B cell (primary cell): ENCODE measurements around the gene WTIP. TPM values are rescaled to one million over a fixed set of nuclear protein-coding genes. Genes with fewer than 3 reads are reported as not detected.

Experiments
- ATAC-seq: fragments of 200-7000 bp; cut with Tn5 transposase; one replicate; pipeline ENCODE4 v1.10.0; 2021; ENCODE audit warnings: low read depth, mild to moderate bottlenecking, moderate number of reproducible peaks, moderate library complexity
- CTCF ChIA-PET: fragments of 350-600 bp; sonication (Branson Sonifier 250); formaldehyde crosslinking; loops from one replicate; lab custom pipeline; 2021; ENCODE audit warnings: antibody characterized with exemption, inconsistent platforms; lab: Charles Lee
- POLR2A ChIA-PET: fragments of 350-600 bp; sonication (Branson Sonifier 250); formaldehyde crosslinking; loops from one replicate; lab custom pipeline; 2021; ENCODE audit warnings: antibody characterized with exemption; lab: Charles Lee
- DNase-seq: peaks from one replicate; pipeline ENCODE4 v3.0.0; 2013
- H2AFZ ChIP-seq: 2 replicates; pipeline ENCODE4 v1.6.1; 2012; ENCODE audit warnings: mild to moderate bottlenecking, low read depth, low read length; ENCODE audit not compliant: insufficient read depth, poor library complexity, severe bottlenecking
- H3K27ac ChIP-seq, 2 donors: 1 replicate in 1 of 2; 2 replicates in 1 of 2; pipeline ENCODE4 v1.5.1; 2012 to 2013; ENCODE audit warnings: low read length in 2 of 2, mild to moderate bottlenecking in 2 of 2, moderate library complexity in 1 of 2
- H3K27me3 ChIP-seq, 4 experiments: fragments of 200-600 bp in 1 of 4; sonication (generic) in 1 of 4; replicated peaks in 1 of 4; 1 replicate in 2 of 4; 2 replicates in 2 of 4; pipeline versions ENCODE4 v1.6.1 to v1.7.0; 2013 to 2016; ENCODE audit warnings: low read length in 3 of 4, mild to moderate bottlenecking in 2 of 4, mixed read lengths in 1 of 4, moderate library complexity in 1 of 4; ENCODE audit not compliant: insufficient read depth in 4 of 4, control insufficient read depth in 3 of 4; ENCODE audit errors: control extremely low read depth in 1 of 4
- H3K36me3 ChIP-seq, 2 experiments: replicated peaks in 1 of 2; 1 replicate in 1 of 2; 2 replicates in 1 of 2; pipeline versions ENCODE4 v1.6.1 to v1.7.1; 2013; ENCODE audit warnings: low read length in 1 of 2; ENCODE audit not compliant: insufficient read depth in 2 of 2, control insufficient read depth in 1 of 2; ENCODE audit errors: control extremely low read depth in 1 of 2, extremely low read depth in 1 of 2
- H3K4me1 ChIP-seq, 2 donors: fragments of 200-600 bp in 1 of 2; sonication (generic) in 1 of 2; 1 replicate in 1 of 2; 2 replicates in 1 of 2; pipeline versions ENCODE4 v1.5.1 to v1.6.1; 2013 to 2017; ENCODE audit warnings: low read length in 2 of 2; ENCODE audit not compliant: control insufficient read depth in 2 of 2, insufficient read depth in 2 of 2
- H3K4me2 ChIP-seq: replicated peaks from 2 replicates; pipeline ENCODE3; 2012; ENCODE audit warnings: mild to moderate bottlenecking, low read depth, low read length; ENCODE audit not compliant: poor library complexity, severe bottlenecking
- H3K4me3 ChIP-seq, 5 experiments: fragments of 200-600 bp in 1 of 5; sonication (generic) in 1 of 5; 1 replicate in 3 of 5; 2 replicates in 2 of 5; pipeline versions ENCODE4 v1.5.1 to v1.7.0; 2011 to 2016; ENCODE audit warnings: low read length in 4 of 5, mild to moderate bottlenecking in 4 of 5, low read depth in 2 of 5, control low read depth in 1 of 5, moderate library complexity in 1 of 5; ENCODE audit not compliant: insufficient read depth in 1 of 5; ENCODE audit errors: control extremely low read depth in 1 of 5, extremely low read depth in 1 of 5
- H3K79me2 ChIP-seq: fragments of 200-600 bp; sonication (generic); one replicate; pipeline ENCODE4 v1.6.0; 2016; ENCODE audit warnings: low read length; ENCODE audit not compliant: control insufficient read depth, insufficient read depth
- H3K9ac ChIP-seq: fragments of 200-600 bp; sonication (generic); 2 replicates; pipeline ENCODE4 v1.6.1; 2017; ENCODE audit warnings: mild to moderate bottlenecking, low read length, moderate library complexity
- H3K9me3 ChIP-seq, 3 donors: one replicate each; pipeline versions ENCODE4 v1.6.1 to v1.7.1; 2013; ENCODE audit warnings: low read length in 2 of 3; ENCODE audit not compliant: control insufficient read depth in 2 of 3, insufficient read depth in 1 of 3; ENCODE audit errors: control extremely low read depth in 1 of 3
- H4K20me1 ChIP-seq: 2 replicates; pipeline ENCODE4 v1.6.0; 2012; ENCODE audit warnings: mild to moderate bottlenecking, low read length; ENCODE audit not compliant: insufficient read depth, control insufficient read depth, poor library complexity, severe bottlenecking
- H3K27ac Mint-ChIP-seq: one replicate; pipeline ENCODE4 v1.8.0; 2021; ENCODE audit warnings: mixed read lengths
- H3K27me3 Mint-ChIP-seq: one replicate; pipeline ENCODE4 v1.8.0; 2021; ENCODE audit warnings: mixed read lengths
- H3K4me1 Mint-ChIP-seq: one replicate; pipeline ENCODE4 v1.8.0; 2021; ENCODE audit warnings: mixed read lengths
- H3K4me3 Mint-ChIP-seq: one replicate; pipeline ENCODE4 v1.8.0; 2021; ENCODE audit warnings: mixed read lengths
- H3K9me3 Mint-ChIP-seq: one replicate; pipeline ENCODE4 v1.8.0; 2022; ENCODE audit warnings: mixed read lengths; ENCODE audit not compliant: insufficient read depth
- CTCF ChIP-seq: fragments of 200-600 bp; IDR thresholded peaks from one replicate; pipeline ENCODE4 v1.8.0; 2022; ENCODE audit warnings: antibody characterized with exemption, mild to moderate bottlenecking
- EZH2 ChIP-seq: IDR thresholded peaks from 2 replicates; pipeline ENCODE4 v1.6.1; 2012; ENCODE audit warnings: borderline replicate concordance, low read depth, mild to moderate bottlenecking, moderate library complexity, low read length; ENCODE audit not compliant: insufficient read depth, poor library complexity, severe bottlenecking
- WGBS: methylation state at CpG from one replicate; pipeline ENCODE4 v1.1.5; 2013; ENCODE audit warnings: missing lambda C conversion rate; ENCODE audit not compliant: insufficient coverage; 5-methylcytosine and 5-hydroxymethylcytosine counted together
- intact Hi-C: fragments of 100-400 bp; cut with micrococcal nuclease; formaldehyde crosslinking; loops from one replicate; pipeline ENCODE4 v1.10.0; 2022
- polyA plus RNA-seq: library from polyadenylated mRNA; depleted of rRNA; stranded (reverse); fragments of >200 nt; gene quantifications from 2 replicates; pipeline ENCODE4 v1.2.3, GENCODE V29; 2012
- total RNA-seq, 2 donors: library from RNA; stranded (reverse); fragments of 120-200 nt in 1 of 2; gene quantifications; 1 replicate in 1 of 2; 2 replicates in 1 of 2; pipeline versions ENCODE4 v1.2.3 to v1.2.4, GENCODE V29; 2013 to 2022

WTIP gene
- total and polyA plus RNA-seq, 2 donors (not counting 1 experiment from before 2014, with no cell fraction given), result 0.18 to 0.30 TPM

- Histone ChIP-seq H3K9ac (no peak overlapping the region), H3K79me2 (no peaks in the 10 kb centered on the region), H3K27me3 (no peaks in the 10 kb centered on the region), H3K4me2 (no peak overlapping the region), H3K27ac (no peak overlapping the region), H3K4me1 (no peaks in the 10 kb centered on the region), H4K20me1 (no peaks in the 10 kb centered on the region), H3K36me3 (no peaks in the 10 kb centered on the region), H3K4me3 (no peak overlapping the region), H3K9me3 (peaks cover 0 to 15% (median 2%) of the 10 kb centered on the region in 3 donors), H2AFZ (no peak overlapping the region)
- ChIA-PET CTCF (no interaction called here), POLR2A (no interaction called here)
- no peak for TF ChIP-seq EZH2
- no peak for TF ChIP-seq CTCF
- ATAC-seq (no peak), DNase-seq (no peak)
- peaks cover 3% of the 10 kb centered on the region for H3K9me3 Mint-ChIP-seq
- H3K4me1 Mint-ChIP-seq, result peaks cover 2% of the 10 kb centered on the region
- 84% methylated on average over 2 of the region's 4 CpGs for WGBS
- H3K27me3 Mint-ChIP-seq, result peaks cover 17% of the 10 kb centered on the region
- H3K4me3 Mint-ChIP-seq, result no peak overlapping the region
- intact Hi-C loops, result no loop called here
- H3K27ac Mint-ChIP-seq, result no peak overlapping the region
Observed at GRCh38 chr19:34507414-34508067, 26.0 kb downstream of the WTIP start.

- intact Hi-C loops, result no loop called here
- WGBS, result 79% methylated on average over 3 of the region's 9 CpGs
Observed at GRCh38 chr19:34508540-34508939, 27.0 kb downstream of the WTIP start.

More at GRCh38 chr19:34508540-34508939, 27.0 kb downstream of the WTIP start:
- Histone ChIP-seq H4K20me1 (no peaks in the 10 kb centered on the region), H3K9ac (no peak overlapping the region), H3K36me3 (no peaks in the 10 kb centered on the region), H3K27me3 (no peaks in the 10 kb centered on the region), H3K27ac (no peak overlapping the region), H3K4me3 (no peak overlapping the region), H3K4me2 (no peak overlapping the region), H3K4me1 (no peaks in the 10 kb centered on the region), H3K79me2 (no peaks in the 10 kb centered on the region), H3K9me3 (peaks cover 0 to 18% (median 2%) of the 10 kb centered on the region in 3 donors), H2AFZ (no peak overlapping the region)
- no peak for TF ChIP-seq EZH2
- no peak for TF ChIP-seq CTCF
- no peak for ATAC-seq
- POLR2A ChIA-PET, result no interaction called here
- peaks cover 12% of the 10 kb centered on the region for H3K27me3 Mint-ChIP-seq
- H3K27ac Mint-ChIP-seq, result no peak overlapping the region
- CTCF ChIA-PET, result no interaction called here
- no peak overlapping the region for H3K4me3 Mint-ChIP-seq
- H3K9me3 Mint-ChIP-seq, result peaks cover 3% of the 10 kb centered on the region
- DNase-seq, result no peak
- no peaks in the 10 kb centered on the region for H3K4me1 Mint-ChIP-seq
